Karpas-422 (cell line): ENCODE data around the gene RPL28. TPM values are rescaled to one million over a fixed set of nuclear protein-coding genes. Genes with fewer than 3 reads are reported as not detected.
"Not testable (repeated sequence)": the region's sequence is repeated elsewhere in the genome, so short reads cannot be mapped to it uniquely, and the experiment has no call there.

Source experiments
- DNase-seq: peaks from one replicate; pipeline ENCODE4 v3.0.0-alpha.2; 2015
- H2AFZ ChIP-seq: fragments of 200-600 bp; sonication (generic); 2 replicates; pipeline ENCODE4 v1.6.1; 2014; ENCODE audit warnings: antibody characterized with exemption, low read length, mixed read lengths
- H3K27ac ChIP-seq: fragments of 200-600 bp; sonication (generic); 2 replicates; pipeline ENCODE4 v1.5.1; 2014; ENCODE audit warnings: mild to moderate bottlenecking, low read length, moderate library complexity
- H3K27me3 ChIP-seq: fragments of 200-600 bp; sonication (generic); 2 replicates; pipeline ENCODE4 v1.6.1; 2014; ENCODE audit warnings: low read length, mixed read lengths
- H3K36me3 ChIP-seq: fragments of 200-600 bp; sonication (generic); 2 replicates; pipeline ENCODE4 v1.6.1; 2014; ENCODE audit warnings: low read length, mixed read lengths; ENCODE audit not compliant: insufficient read depth
- H3K4me1 ChIP-seq: fragments of 200-600 bp; sonication (generic); 2 replicates; pipeline ENCODE4 v1.6.1; 2014; ENCODE audit warnings: mild to moderate bottlenecking, low read length, mixed read lengths
- H3K4me2 ChIP-seq: fragments of 200-600 bp; sonication (generic); 2 replicates; pipeline ENCODE4 v1.6.1; 2014; ENCODE audit warnings: low read length, low read depth, mild to moderate bottlenecking; ENCODE audit not compliant: poor library complexity, severe bottlenecking
- H3K4me3 ChIP-seq: fragments of 200-600 bp; sonication (generic); 2 replicates; pipeline ENCODE4 v1.5.1; 2014; ENCODE audit warnings: mild to moderate bottlenecking, antibody characterized with exemption, low read length, mixed read lengths
- H3K79me2 ChIP-seq: fragments of 200-600 bp; sonication (generic); 2 replicates; pipeline ENCODE4 v1.6.1; 2014; ENCODE audit warnings: mild to moderate bottlenecking, low read length, mixed read lengths
- H3K9ac ChIP-seq: fragments of 200-600 bp; sonication (generic); 2 replicates; pipeline ENCODE4 v1.6.0; 2014; ENCODE audit warnings: low read length
- H3K9me2 ChIP-seq: fragments of 200-600 bp; sonication (generic), shearing (Covaris generic); replicated peaks from 2 replicates; pipeline ENCODE4 v1.6.0; 2014; ENCODE audit warnings: mild to moderate bottlenecking, low read length, moderate library complexity; ENCODE audit not compliant: insufficient read depth
- H3K9me3 ChIP-seq: fragments of 300-700, 200-600 bp; sonication (generic); 2 replicates; pipeline ENCODE4 v1.6.1; 2014; ENCODE audit warnings: low read length, mixed read lengths
- H4K20me1 ChIP-seq: fragments of 200-600 bp; sonication (generic); 2 replicates; pipeline ENCODE4 v1.6.1; 2014; ENCODE audit warnings: mild to moderate bottlenecking, antibody characterized with exemption, low read length, low read depth; ENCODE audit not compliant: insufficient read depth
- total RNA-seq: library from RNA; depleted of rRNA; stranded (reverse); fragments of >200 nt; shearing (Covaris generic); gene quantifications from 2 replicates; pipeline ENCODE4 v1.2.3, GENCODE V29; 2014; ENCODE audit warnings: low replicate concordance

RPL28 gene
- total RNA-seq, 1 experiment from 2014 or later: 959 TPM

DNA sequence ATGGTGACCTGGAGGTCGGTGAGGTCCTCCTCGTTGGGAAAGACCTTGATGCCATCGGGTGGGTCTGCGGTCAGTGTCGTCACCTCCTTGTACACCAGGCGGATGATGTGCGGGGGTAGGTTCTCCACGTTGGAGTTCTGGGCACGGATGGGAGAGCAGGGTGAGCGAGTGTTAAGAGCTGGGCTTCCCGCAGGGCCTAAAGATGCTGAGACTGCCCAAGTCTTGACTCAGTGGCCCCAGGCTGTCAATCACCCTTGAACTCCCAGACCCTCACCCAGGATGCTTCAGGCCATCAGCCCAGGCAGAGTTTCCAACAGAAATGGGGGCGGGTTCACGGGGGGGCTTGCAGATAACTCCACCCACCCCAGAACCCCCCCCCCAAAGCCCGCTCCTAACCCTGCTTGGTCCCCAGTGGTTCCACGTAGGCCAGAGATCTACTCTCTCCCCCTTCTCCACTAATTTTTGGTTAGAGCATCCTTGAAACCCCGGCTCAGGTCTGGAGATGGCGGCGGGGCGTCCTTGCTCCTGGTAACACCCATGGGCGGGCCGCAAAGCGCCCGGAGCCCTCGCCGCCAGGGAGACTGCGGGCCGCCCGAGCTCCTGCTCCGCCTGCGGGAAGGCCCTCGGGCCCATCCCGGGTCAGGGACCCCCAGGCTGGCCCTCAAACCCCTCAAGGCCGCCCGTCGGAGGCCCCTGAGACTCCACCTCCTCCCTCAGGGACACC lies 21.3 kb downstream of the RPL28 start:
- DNase-seq: peak; percentile 75
- peak overlapping the region; percentile 100 for H3K9ac ChIP-seq
- H2AFZ ChIP-seq: no peak overlapping the region
- H3K27me3 ChIP-seq: no peaks in the 10 kb centered on the region
- H3K9me3 ChIP-seq: no peaks in the 10 kb centered on the region; the same call in 1 of the 2 replicates
- peaks cover 28% of the 10 kb centered on the region for H3K4me1 ChIP-seq
- H3K9me2 ChIP-seq: no peaks in the 10 kb centered on the region
- H3K4me3 ChIP-seq: peak overlapping the region; percentile 99
- peaks cover 45% of the 10 kb centered on the region for H4K20me1 ChIP-seq
- peaks cover 21% of the 10 kb centered on the region for H3K79me2 ChIP-seq
- H3K4me2 ChIP-seq: peak overlapping the region; percentile 98
- peak overlapping the region; percentile 79 for H3K27ac ChIP-seq
- peaks cover 46% of the 10 kb centered on the region for H3K36me3 ChIP-seq

- Histone ChIP-seq H3K4me1 (peaks cover 25% of the 10 kb centered on the region), H4K20me1 (peaks cover 40% of the 10 kb centered on the region), H3K9ac (peak within 1 kb of the TSS; percentile 100), H3K79me2 (peaks cover 21% of the 10 kb centered on the region), H3K4me3 (peak within 1 kb of the TSS; percentile 99), H3K36me3 (peaks cover 42% of the 10 kb centered on the region), H2AFZ (peak within 1 kb of the TSS; percentile 32), H3K27ac (peak within 1 kb of the TSS; percentile 84), H3K4me2 (peak within 1 kb of the TSS; percentile 98)
- not testable (repeated sequence) for H3K9me2 ChIP-seq, H3K9me3 ChIP-seq, H3K27me3 ChIP-seq, DNase-seq
Measured at GRCh38 chr19:55407550-55407799, 21.7 kb downstream of the RPL28 start, which contains the start of gene UBE2S. Gene UBE2S, minus strand, starts transcription at chr19:55407788. Its CDS starts 199 bp downstream, at chr19:55407589.

GRCh38 chr19:55407800-55408532 lies 22.2 kb downstream of the RPL28 start:
- no peaks in the 10 kb centered on the region for H3K9me2 ChIP-seq
- H3K4me2 ChIP-seq: peak overlapping the region; percentile 98
- H3K9ac ChIP-seq: peak overlapping the region; percentile 100
- peaks cover 23% of the 10 kb centered on the region for H3K4me1 ChIP-seq
- peaks cover 36% of the 10 kb centered on the region for H4K20me1 ChIP-seq
- H3K79me2 ChIP-seq: peaks cover 21% of the 10 kb centered on the region
- peaks cover 37% of the 10 kb centered on the region for H3K36me3 ChIP-seq
- peak overlapping the region; percentile 99 for H3K4me3 ChIP-seq
- H3K27ac ChIP-seq: peak overlapping the region; percentile 84
- no peaks in the 10 kb centered on the region for H3K27me3 ChIP-seq
- peak; percentile 100 for DNase-seq
- peak overlapping the region; percentile 32 for H2AFZ ChIP-seq
- H3K9me3 ChIP-seq: no peaks in the 10 kb centered on the region; the same call in 1 of the 2 replicates

- H3K4me1 ChIP-seq: peaks cover 23% of the 10 kb centered on the region
- peak overlapping the region; percentile 36; the same call in 1 of the 2 replicates for H3K4me3 ChIP-seq
- peak overlapping the region; percentile 84 for H3K27ac ChIP-seq
- H3K9me2 ChIP-seq: no peaks in the 10 kb centered on the region
- H4K20me1 ChIP-seq: peaks cover 31% of the 10 kb centered on the region
- peaks cover 32% of the 10 kb centered on the region for H3K36me3 ChIP-seq
- no peak for DNase-seq
- peak overlapping the region; percentile 40 for H3K4me2 ChIP-seq
- H3K9me3 ChIP-seq: no peaks in the 10 kb centered on the region; the same call in 1 of the 2 replicates
- peak overlapping the region; percentile 43 for H3K9ac ChIP-seq
- H2AFZ ChIP-seq: peak overlapping the region; percentile 32
- peaks cover 21% of the 10 kb centered on the region for H3K79me2 ChIP-seq
- no peaks in the 10 kb centered on the region for H3K27me3 ChIP-seq
Measured at GRCh38 chr19:55408533-55408872, 22.8 kb downstream of the RPL28 start.

- H2AFZ ChIP-seq, H3K9me3 ChIP-seq, H3K9ac ChIP-seq, H3K4me2 ChIP-seq, DNase-seq, H3K9me2 ChIP-seq, H3K27ac ChIP-seq, H3K27me3 ChIP-seq: not testable (repeated sequence)
- Histone ChIP-seq H3K36me3 (peaks cover 27% of the 10 kb centered on the region), H3K4me1 (peaks cover 23% of the 10 kb centered on the region), H3K79me2 (peaks cover 21% of the 10 kb centered on the region), H4K20me1 (peaks cover 27% of the 10 kb centered on the region), H3K4me3 (peak overlapping the region; percentile 36; the same call in 1 of the 2 replicates)
Measured at GRCh38 chr19:55409179-55409578, 23.4 kb downstream of the RPL28 start.

DNA sequence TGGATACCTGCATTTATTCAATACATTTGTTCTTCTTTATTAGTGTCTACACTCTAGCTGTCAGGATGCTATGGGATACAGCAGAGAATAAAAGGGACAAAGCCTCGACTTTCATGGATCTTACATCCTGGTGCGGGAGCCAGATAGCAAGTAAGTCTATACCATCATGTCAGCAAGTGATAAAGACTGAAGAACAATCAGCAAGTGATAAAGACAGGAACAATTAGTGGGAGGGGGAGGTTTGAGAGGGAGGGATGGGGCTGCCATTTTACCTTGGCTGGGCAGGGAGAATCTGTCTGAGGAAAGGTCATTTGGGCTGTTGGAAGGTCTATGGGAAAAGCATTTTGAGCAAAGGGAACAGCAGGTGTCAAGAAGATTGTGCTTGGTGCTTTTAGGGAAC lies 24.4 kb downstream of the RPL28 start:
- DNase-seq: no peak
- no peak overlapping the region for H2AFZ ChIP-seq
- no peak overlapping the region for H3K4me3 ChIP-seq
- peaks cover 23% of the 10 kb centered on the region for H3K4me1 ChIP-seq
- no peak overlapping the region for H3K27ac ChIP-seq
- H3K79me2 ChIP-seq: peaks cover 21% of the 10 kb centered on the region
- no peaks in the 10 kb centered on the region for H3K27me3 ChIP-seq
- H4K20me1 ChIP-seq: peaks cover 21% of the 10 kb centered on the region
- no peaks in the 10 kb centered on the region; the same call in 1 of the 2 replicates for H3K9me3 ChIP-seq
- no peaks in the 10 kb centered on the region for H3K9me2 ChIP-seq
- no peak overlapping the region for H3K4me2 ChIP-seq
- H3K36me3 ChIP-seq: peaks cover 21% of the 10 kb centered on the region
- H3K9ac ChIP-seq: no peak overlapping the region

DNA sequence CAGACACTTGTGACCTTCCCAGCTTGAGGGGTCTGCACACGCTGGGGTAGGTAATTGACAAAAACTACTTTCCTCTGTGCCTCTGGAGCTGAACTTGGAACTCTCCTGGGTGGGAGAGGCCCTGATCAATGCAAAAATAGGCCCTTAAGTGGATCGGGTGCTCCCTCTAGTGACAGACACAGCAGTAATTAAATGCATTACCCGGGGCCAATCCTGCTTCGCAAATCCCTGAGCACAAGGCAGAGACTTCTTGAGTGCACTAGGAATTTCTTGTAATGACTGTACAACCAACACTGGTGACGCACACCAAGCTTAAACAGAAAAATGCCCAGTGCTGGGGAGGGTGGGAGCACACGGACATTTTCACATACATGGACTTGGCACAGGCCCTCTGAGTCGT lies 32.5 kb downstream of the RPL28 start:
- H4K20me1 ChIP-seq: no peaks in the 10 kb centered on the region
- no peak overlapping the region for H3K4me2 ChIP-seq
- no peak overlapping the region for H3K27ac ChIP-seq
- no peaks in the 10 kb centered on the region; the same call in 1 of the 2 replicates for H3K27me3 ChIP-seq
- H3K4me1 ChIP-seq: no peaks in the 10 kb centered on the region
- no peak overlapping the region for H3K9ac ChIP-seq
- DNase-seq: peak; percentile 86
- no peaks in the 10 kb centered on the region for H3K36me3 ChIP-seq
- no peak overlapping the region for H2AFZ ChIP-seq
- H3K4me3 ChIP-seq: no peak overlapping the region
- no peaks in the 10 kb centered on the region for H3K9me3 ChIP-seq
- no peaks in the 10 kb centered on the region for H3K9me2 ChIP-seq
- no peaks in the 10 kb centered on the region for H3K79me2 ChIP-seq

DNA sequence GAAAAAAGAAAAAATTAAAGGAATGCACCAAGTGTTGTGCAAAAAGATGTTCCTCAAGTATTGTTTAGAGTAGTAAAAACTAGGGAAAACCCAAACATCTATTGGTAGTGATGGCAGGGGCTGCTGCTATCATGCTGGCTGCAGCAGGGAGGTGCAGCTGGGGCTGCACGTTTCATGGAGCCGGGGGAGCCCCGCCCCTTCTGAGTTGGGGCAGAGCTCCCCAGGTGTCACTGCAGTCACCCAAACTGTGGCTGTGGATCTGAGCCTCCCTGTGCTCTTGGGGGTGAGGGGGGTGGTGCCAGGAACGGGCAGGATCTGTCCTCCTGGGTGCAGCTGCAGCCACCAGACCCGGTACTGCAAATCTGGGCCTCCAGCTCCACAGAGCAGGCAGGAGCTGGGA lies 33.4 kb downstream of the RPL28 start:
- Histone ChIP-seq H3K4me2 (no peak overlapping the region), H4K20me1 (no peaks in the 10 kb centered on the region), H3K9me2 (no peaks in the 10 kb centered on the region), H3K27ac (no peak overlapping the region), H3K4me1 (no peaks in the 10 kb centered on the region), H3K4me3 (no peak overlapping the region), H3K79me2 (no peaks in the 10 kb centered on the region), H3K36me3 (no peaks in the 10 kb centered on the region), H3K27me3 (peaks cover 2% of the 10 kb centered on the region; the same call in 1 of the 2 replicates), H3K9me3 (no peaks in the 10 kb centered on the region), H3K9ac (no peak overlapping the region), H2AFZ (no peak overlapping the region)
- DNase-seq: peak; percentile 67
